CD4-positive, CD25-positive, alpha-beta regulatory T cell (primary cell): Measurements from ENCODE around the gene TBL1XR1. TPM values are rescaled to one million over a fixed set of nuclear protein-coding genes. Genes with fewer than 3 reads are reported as not detected.

ENCODE experiments used
- ATAC-seq, 2 donors: fragments of 150-1000 bp; cut with Tn5 transposase; one replicate each; pipeline ENCODE4 v1.10.0; 2021; ENCODE audit warnings: low read depth in 2 of 2, moderate number of reproducible peaks in 2 of 2, moderate library complexity in 1 of 2
- DNase-seq, 3 donors: peaks; one replicate each; pipeline versions ENCODE4 v3.0.0 to v3.0.0-alpha.2; 2012 to 2022; ENCODE audit warnings: mixed read lengths in 1 of 3
- H3K27ac ChIP-seq: one replicate; pipeline ENCODE4 v1.7.0; 2013; ENCODE audit warnings: mild to moderate bottlenecking, low read length; ENCODE audit not compliant: insufficient read depth, poor library complexity, severe bottlenecking
- H3K27me3 ChIP-seq: one replicate; pipeline ENCODE4 v1.7.0; 2013; ENCODE audit warnings: low read length; ENCODE audit not compliant: control insufficient read depth, insufficient read depth
- H3K36me3 ChIP-seq: one replicate; pipeline ENCODE4 v1.7.0; 2013; ENCODE audit warnings: mild to moderate bottlenecking, low read length, moderate library complexity; ENCODE audit not compliant: control insufficient read depth, insufficient read depth
- H3K4me1 ChIP-seq: 2 replicates; pipeline ENCODE4 v1.7.0; 2013; ENCODE audit warnings: mild to moderate bottlenecking, low read length; ENCODE audit not compliant: insufficient read depth, control insufficient read depth, poor library complexity, severe bottlenecking
- H3K4me3 ChIP-seq: one replicate; pipeline ENCODE4 v1.7.0; 2013; ENCODE audit warnings: low read depth, mild to moderate bottlenecking, low read length, moderate library complexity
- H3K9me3 ChIP-seq, 2 experiments: 1 replicate in 1 of 2; 2 replicates in 1 of 2; pipeline ENCODE4 v1.7.0; 2013; ENCODE audit warnings: low read length in 2 of 2, mild to moderate bottlenecking in 1 of 2, moderate library complexity in 1 of 2; ENCODE audit not compliant: control insufficient read depth in 2 of 2
- H3K27ac Mint-ChIP-seq, 3 donors: one replicate each; pipeline ENCODE4 v1.8.0; 2020 to 2022; ENCODE audit warnings: mild to moderate bottlenecking in 3 of 3, mixed read lengths in 3 of 3, moderate library complexity in 2 of 3
- H3K27me3 Mint-ChIP-seq: one replicate; pipeline ENCODE4 v1.8.0; 2022; ENCODE audit warnings: mild to moderate bottlenecking, mixed read lengths
- H3K36me3 Mint-ChIP-seq: one replicate; pipeline ENCODE4 v1.8.0; 2020; ENCODE audit warnings: mixed read lengths
- H3K4me1 Mint-ChIP-seq, 4 donors: one replicate each; pipeline ENCODE4 v1.8.0; 2020 to 2022; ENCODE audit warnings: mixed read lengths in 4 of 4, mild to moderate bottlenecking in 1 of 4
- H3K4me3 Mint-ChIP-seq, 4 donors: one replicate each; pipeline ENCODE4 v1.8.0; 2020 to 2022; ENCODE audit warnings: mild to moderate bottlenecking in 4 of 4, mixed read lengths in 4 of 4, moderate library complexity in 3 of 4
- H3K9me3 Mint-ChIP-seq, 7 donors: one replicate each; pipeline ENCODE4 v1.8.0; 2020 to 2022; ENCODE audit warnings: mixed read lengths in 7 of 7, mild to moderate bottlenecking in 3 of 7, moderate library complexity in 2 of 7
- polyA plus RNA-seq, 4 donors: library from polyadenylated mRNA; unstranded; fragments of 300-500 nt; fragmentation: Illumina TruSeq; gene quantifications; one replicate each; pipeline ENCODE4 v1.2.3, GENCODE V29; 2021
- total RNA-seq: library from RNA; stranded (reverse); gene quantifications from one replicate; pipeline ENCODE4 v1.2.3, GENCODE V29; 2022

TBL1XR1 gene
- total and polyA plus RNA-seq, 5 donors from 2014 or later = 34.0 to 146 (median 41.6) TPM

- Mint-ChIP-seq H3K4me3 (no peak overlapping the region), H3K27me3 (peaks cover 5% of the 10 kb centered on the region), H3K27ac (no peak overlapping the region), H3K4me1 (peaks cover 0 to 16% (median 11%) of the 10 kb centered on the region in 4 donors), H3K9me3 (peaks cover 0 to 1% (median 0%) of the 10 kb centered on the region in 7 donors), H3K36me3 (no peaks in the 10 kb centered on the region)
- Histone ChIP-seq H3K27me3 (no peaks in the 10 kb centered on the region), H3K4me1 (no peaks in the 10 kb centered on the region), H3K4me3 (no peak overlapping the region), H3K36me3 (no peaks in the 10 kb centered on the region), H3K9me3 (no peaks in the 10 kb centered on the region), H3K27ac (no peak overlapping the region)
- DNase-seq (no peak), ATAC-seq (no peak)
Observed at GRCh38 chr3:177231242-177231641, 34.0 kb upstream of the TBL1XR1 start.

DNA sequence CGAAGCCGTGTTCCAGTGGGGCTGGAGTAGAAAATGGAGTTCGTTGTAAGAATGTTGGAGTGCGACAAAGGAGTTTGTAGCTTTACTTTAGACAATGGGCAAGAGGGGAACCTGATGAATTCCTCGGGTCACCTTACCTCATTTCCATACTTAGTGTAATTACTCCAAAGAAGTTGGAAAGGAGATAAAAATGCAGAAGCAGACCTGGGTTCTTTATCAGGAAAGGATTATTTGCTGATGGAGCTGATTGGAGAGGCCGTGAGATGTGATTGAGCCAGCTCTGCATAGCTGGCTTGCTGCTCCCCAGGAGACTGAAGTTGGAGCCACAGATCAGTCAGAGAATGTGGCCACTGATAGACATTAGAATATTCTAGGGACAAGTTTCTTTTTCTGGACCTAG lies 33.4 kb upstream of the TBL1XR1 start:
- Histone ChIP-seq H3K27ac (no peak overlapping the region), H3K9me3 (no peaks in the 10 kb centered on the region), H3K27me3 (no peaks in the 10 kb centered on the region), H3K4me3 (no peak overlapping the region), H3K36me3 (no peaks in the 10 kb centered on the region), H3K4me1 (no peaks in the 10 kb centered on the region)
- peaks cover 0 to 22% (median 11%) of the 10 kb centered on the region in 4 donors for H3K4me1 Mint-ChIP-seq
- no peak overlapping the region for H3K27ac Mint-ChIP-seq
- DNase-seq (no peak), ATAC-seq (no peak)
- no peak overlapping the region for H3K4me3 Mint-ChIP-seq
- H3K27me3 Mint-ChIP-seq = peaks cover 5% of the 10 kb centered on the region
- H3K9me3 Mint-ChIP-seq = peaks cover 0 to 1% (median 0%) of the 10 kb centered on the region in 7 donors
- H3K36me3 Mint-ChIP-seq = no peaks in the 10 kb centered on the region

- no peaks in the 10 kb centered on the region for H3K27me3 ChIP-seq
- Mint-ChIP-seq H3K4me1 (peaks cover 0 to 24% (median 11%) of the 10 kb centered on the region in 4 donors), H3K4me3 (no peak overlapping the region), H3K27ac (no peak overlapping the region), H3K36me3 (no peaks in the 10 kb centered on the region), H3K27me3 (peaks cover 5% of the 10 kb centered on the region), H3K9me3 (peaks cover 0 to 1% (median 0%) of the 10 kb centered on the region in 7 donors)
- no peak overlapping the region for H3K27ac ChIP-seq
- DNase-seq = no peak
- peaks cover 3% of the 10 kb centered on the region for H3K4me1 ChIP-seq
- no peaks in the 10 kb centered on the region for H3K9me3 ChIP-seq
- H3K4me3 ChIP-seq = no peak overlapping the region
- ATAC-seq = no peak
- H3K36me3 ChIP-seq = no peaks in the 10 kb centered on the region
Observed at GRCh38 chr3:177229791-177230190, 32.5 kb upstream of the TBL1XR1 start.

GRCh38 chr3:177228601-177229190 lies 31.4 kb upstream of the TBL1XR1 start:
- peaks cover 13% of the 10 kb centered on the region for H3K4me1 ChIP-seq
- no peaks in the 10 kb centered on the region for H3K27me3 ChIP-seq
- Mint-ChIP-seq H3K27ac (no peak overlapping the region), H3K9me3 (peaks cover 0 to 1% (median 0%) of the 10 kb centered on the region in 7 donors), H3K36me3 (no peaks in the 10 kb centered on the region), H3K27me3 (peaks cover 5% of the 10 kb centered on the region), H3K4me3 (no peak overlapping the region), H3K4me1 (peaks cover 6 to 29% (median 11%) of the 10 kb centered on the region in 4 donors)
- ATAC-seq (no peak), DNase-seq (no peak)
- no peak overlapping the region for H3K27ac ChIP-seq
- no peak overlapping the region for H3K4me3 ChIP-seq
- no peaks in the 10 kb centered on the region for H3K36me3 ChIP-seq
- H3K9me3 ChIP-seq = no peaks in the 10 kb centered on the region

DNA sequence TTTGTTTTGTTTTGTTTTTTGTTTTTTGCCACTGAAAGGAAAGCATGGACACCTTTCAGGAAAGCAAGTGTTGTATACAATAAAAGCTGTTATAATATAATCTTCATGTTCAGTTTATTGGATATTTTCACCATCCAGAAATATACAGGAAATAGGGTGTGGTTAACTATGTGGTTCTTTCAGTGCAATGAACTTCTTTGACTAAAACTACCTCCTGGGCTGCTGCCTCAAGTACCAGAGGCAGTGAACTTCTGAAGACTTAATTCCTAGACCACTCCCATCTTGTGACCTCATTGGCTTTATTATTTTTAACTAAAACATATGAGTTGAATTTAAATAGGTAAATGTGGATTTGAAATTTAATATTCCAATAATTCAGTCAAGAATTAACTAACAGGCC lies 27.1 kb upstream of the TBL1XR1 start:
- peak in 2 of 3 donors; percentile 26 to 76 for DNase-seq
- ATAC-seq = peak; percentile 58 to 64

GRCh38 chr3:177221744-177222143 lies 24.5 kb upstream of the TBL1XR1 start:
- peak overlapping the region in 1 of 3 donors; percentile 78 for H3K27ac Mint-ChIP-seq
- H3K9me3 Mint-ChIP-seq = peaks cover 0 to 2% (median 0%) of the 10 kb centered on the region in 7 donors
- ATAC-seq (no peak), DNase-seq (no peak)
- no peaks in the 10 kb centered on the region for H3K9me3 ChIP-seq
- H3K27me3 ChIP-seq = no peaks in the 10 kb centered on the region
- H3K4me3 ChIP-seq = no peak overlapping the region
- H3K36me3 Mint-ChIP-seq = no peaks in the 10 kb centered on the region
- peaks cover 16% of the 10 kb centered on the region for H3K4me1 ChIP-seq
- no peaks in the 10 kb centered on the region for H3K27me3 Mint-ChIP-seq
- no peaks in the 10 kb centered on the region for H3K36me3 ChIP-seq
- H3K4me3 Mint-ChIP-seq = no peak overlapping the region
- H3K4me1 Mint-ChIP-seq = peaks cover 6 to 42% (median 17%) of the 10 kb centered on the region in 4 donors
- no peak overlapping the region for H3K27ac ChIP-seq

More for the DNA sequence above, 27.1 kb upstream of the TBL1XR1 start:
- H3K9me3 Mint-ChIP-seq = peaks cover 0 to 2% (median 0%) of the 10 kb centered on the region in 7 donors
- Histone ChIP-seq H3K4me3 (peak overlapping the region; percentile 9), H3K27me3 (no peaks in the 10 kb centered on the region), H3K27ac (no peak overlapping the region), H3K36me3 (no peaks in the 10 kb centered on the region), H3K4me1 (peaks cover 16% of the 10 kb centered on the region), H3K9me3 (no peaks in the 10 kb centered on the region)
- H3K4me3 Mint-ChIP-seq = peak overlapping the region in 2 of 4 donors; percentile 16 to 19
- H3K27me3 Mint-ChIP-seq = no peaks in the 10 kb centered on the region
- H3K27ac Mint-ChIP-seq = peak overlapping the region in 2 of 3 donors; percentile 42 to 72
- H3K36me3 Mint-ChIP-seq = no peaks in the 10 kb centered on the region
- H3K4me1 Mint-ChIP-seq = peaks cover 6 to 52% (median 17%) of the 10 kb centered on the region in 4 donors

DNA sequence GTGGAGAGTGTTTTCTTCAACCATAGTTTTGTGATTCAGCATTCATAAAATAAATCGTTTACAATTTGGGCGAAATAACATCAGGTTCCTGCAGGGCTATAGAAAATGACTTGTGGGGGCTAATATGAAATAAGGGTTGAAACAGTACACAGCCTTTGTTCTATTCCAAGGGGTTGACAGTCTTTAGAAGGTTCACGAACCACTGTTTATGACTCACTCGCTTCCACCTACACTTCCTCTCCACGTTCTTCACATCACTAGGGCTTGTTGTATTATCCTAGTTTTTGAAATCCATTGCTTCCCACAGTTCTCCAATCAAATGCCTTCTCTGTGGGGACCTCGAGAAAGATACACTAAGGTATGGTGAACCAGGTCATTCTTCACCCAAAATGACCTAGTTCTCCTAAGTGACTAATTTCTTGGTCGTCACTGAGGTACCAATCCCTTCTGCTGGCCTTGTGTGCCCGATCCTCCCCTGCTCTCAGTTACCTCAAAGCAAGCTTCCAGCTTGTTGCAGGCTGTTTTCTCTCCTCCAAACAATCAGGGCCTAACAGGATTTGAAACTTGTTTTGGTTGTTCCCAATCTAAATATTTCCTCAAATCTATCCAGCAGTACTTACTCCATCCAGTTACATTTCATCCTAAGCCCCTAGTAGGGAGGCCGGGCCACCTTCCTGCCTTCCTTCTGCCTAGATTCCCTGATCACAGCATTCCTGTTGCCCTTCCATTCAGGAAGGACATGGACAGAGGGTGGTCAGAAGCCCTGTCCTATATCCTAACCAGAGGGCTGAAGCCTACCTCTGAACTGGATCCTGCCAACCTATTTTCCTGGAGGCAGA lies 23.1 kb upstream of the TBL1XR1 start:
- H3K27ac Mint-ChIP-seq = peak overlapping the region in 2 of 3 donors; percentile 32 to 61
- H3K27ac ChIP-seq = no peak overlapping the region

More for the DNA sequence above, 23.1 kb upstream of the TBL1XR1 start:
- Mint-ChIP-seq H3K36me3 (no peaks in the 10 kb centered on the region), H3K4me3 (no peak overlapping the region), H3K4me1 (peaks cover 6 to 35% (median 17%) of the 10 kb centered on the region in 4 donors), H3K9me3 (peaks cover 0 to 2% (median 0%) of the 10 kb centered on the region in 7 donors), H3K27me3 (no peaks in the 10 kb centered on the region)
- H3K36me3 ChIP-seq = no peaks in the 10 kb centered on the region
- no peaks in the 10 kb centered on the region for H3K9me3 ChIP-seq
- DNase-seq (no peak), ATAC-seq (no peak)
- no peaks in the 10 kb centered on the region for H3K27me3 ChIP-seq
- H3K4me3 ChIP-seq = no peak overlapping the region
- H3K4me1 ChIP-seq = peaks cover 15% of the 10 kb centered on the region
